ENCODE data around the gene USP10.

- TF ChIP-seq CTCF (IDR thresholded peaks at IDR 0.05; ENCODE audit: insufficient read depth, low read depth, low read length), result no peak
- TF ChIP-seq EZH2 (IDR thresholded peaks at IDR 0.05; ENCODE audit: insufficient read depth, low read length), result no peak
Observed at GRCh38 chr16:84706856-84707255, 7.1 kb downstream of the USP10 start.
